NOMO-1 treated with dmso at 0.1 percent for 144 hours (cell line): Measurements from ENCODE around the gene SPATA46.

Source experiments
- DNase-seq: peaks from one replicate; lab custom pipeline; 2025; ENCODE audit not compliant: unreplicated experiment; lab: John Stamatoyannopoulos, UW

Gene SPATA46

DNA sequence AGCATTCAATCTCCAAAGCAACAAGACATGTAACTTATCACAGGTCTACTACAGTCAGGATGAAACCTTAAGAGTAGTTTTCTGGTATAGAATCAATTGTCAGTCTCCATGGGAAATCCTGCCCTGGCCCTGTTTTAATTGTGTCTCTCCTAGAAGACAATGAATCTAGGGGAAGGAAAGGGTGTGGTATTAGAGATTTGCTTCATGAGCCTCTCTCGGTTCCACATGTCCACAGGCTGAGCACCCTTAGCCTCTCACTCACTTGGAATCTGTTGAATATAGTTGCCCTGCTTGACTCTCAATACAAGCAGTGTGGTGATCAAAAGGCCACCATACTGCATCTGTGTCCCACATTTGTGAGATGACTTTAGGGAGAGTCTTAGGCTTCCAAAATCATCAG is 17.7 kb downstream of the SPATA46 start:
- no peak for DNase-seq

DNA sequence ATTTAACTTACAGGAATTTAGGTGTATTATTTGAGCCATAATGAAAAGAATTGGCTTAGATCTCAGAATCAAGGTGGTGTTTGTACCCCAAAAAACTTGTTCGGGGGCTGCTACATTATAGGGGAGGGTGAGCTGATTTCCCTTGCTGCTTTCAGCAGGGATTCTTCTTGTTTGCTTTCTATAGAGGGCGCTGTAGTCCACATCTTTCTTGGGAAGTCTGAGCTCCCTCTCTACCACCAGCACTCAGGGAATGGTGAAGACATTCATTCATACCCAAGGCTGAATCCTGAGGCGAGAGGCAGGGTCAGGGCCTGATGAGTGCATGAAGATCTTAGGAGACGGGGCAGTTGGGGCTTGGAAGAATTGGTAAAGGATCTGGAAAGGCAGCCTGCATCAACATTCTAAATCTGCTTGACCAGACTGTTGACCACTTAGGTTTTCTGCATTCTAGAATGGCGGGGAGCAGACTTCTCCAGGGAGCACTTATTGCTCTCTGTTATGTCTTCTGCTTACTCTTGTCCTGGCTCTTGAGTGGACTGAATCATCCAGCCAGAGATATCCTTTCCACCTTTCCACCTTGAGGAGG is 18.9 kb downstream of the SPATA46 start:
- DNase-seq: no peak

DNA sequence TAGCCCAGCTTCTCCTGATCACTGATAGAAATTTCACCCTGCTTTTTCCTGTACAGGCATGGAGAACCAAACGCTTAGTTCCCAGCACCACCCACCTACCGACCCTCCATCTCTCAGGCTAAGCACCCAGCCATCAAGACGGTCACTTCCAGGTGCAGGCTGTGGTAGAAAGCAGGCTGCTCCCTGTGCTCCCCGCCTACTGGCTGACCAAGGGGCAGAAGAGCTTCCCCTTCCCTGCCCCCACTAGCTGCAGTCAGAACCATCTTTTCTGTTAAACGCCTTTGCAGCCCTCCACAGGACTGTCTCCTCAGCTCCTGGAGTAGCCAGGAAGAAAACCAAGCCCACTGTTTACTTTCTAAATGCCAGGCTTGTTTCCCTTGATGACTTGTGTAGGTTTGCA is 23.0 kb downstream of the SPATA46 start:
- DNase-seq: no peak

DNA sequence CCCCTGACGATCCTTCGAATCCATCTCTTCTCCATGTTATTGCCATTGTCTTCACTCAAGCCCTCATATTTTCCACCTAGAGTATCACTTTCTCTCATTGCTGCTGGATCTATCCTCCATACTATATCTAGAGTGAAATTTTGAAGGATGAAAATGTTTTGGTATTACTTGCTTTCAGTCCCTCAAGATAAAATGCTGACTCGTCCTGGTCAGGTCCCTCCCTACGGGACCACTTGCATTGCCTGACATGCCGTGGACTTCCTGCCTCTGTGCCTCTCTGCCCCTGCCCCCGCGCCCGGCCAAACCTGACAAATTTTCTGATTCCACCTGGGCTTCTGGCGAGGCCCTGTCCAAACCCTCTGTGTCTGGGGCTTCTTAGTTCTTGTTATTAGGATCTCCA is 23.6 kb downstream of the SPATA46 start:
- no peak for DNase-seq

DNA sequence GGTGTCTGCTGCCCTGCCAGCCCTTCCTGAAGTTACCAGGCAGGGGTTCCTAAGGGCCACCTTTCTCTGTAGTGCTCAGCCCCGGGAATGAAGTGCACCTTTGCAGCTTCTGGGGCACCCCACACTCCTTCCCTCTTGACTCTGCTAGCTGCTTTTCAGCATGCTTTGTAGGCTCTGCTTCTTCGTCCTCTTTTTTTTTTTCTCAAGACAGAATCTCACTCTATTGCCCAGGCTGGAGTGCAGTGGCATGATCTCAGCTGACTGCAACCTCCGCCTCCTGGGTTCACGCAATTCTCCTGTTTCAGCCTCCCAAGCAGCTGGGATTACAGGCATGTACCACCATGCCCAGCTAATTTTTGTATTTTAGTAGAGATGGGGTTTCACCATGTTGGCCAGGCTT is 24.8 kb downstream of the SPATA46 start:
- peak; percentile 37 for DNase-seq

DNA sequence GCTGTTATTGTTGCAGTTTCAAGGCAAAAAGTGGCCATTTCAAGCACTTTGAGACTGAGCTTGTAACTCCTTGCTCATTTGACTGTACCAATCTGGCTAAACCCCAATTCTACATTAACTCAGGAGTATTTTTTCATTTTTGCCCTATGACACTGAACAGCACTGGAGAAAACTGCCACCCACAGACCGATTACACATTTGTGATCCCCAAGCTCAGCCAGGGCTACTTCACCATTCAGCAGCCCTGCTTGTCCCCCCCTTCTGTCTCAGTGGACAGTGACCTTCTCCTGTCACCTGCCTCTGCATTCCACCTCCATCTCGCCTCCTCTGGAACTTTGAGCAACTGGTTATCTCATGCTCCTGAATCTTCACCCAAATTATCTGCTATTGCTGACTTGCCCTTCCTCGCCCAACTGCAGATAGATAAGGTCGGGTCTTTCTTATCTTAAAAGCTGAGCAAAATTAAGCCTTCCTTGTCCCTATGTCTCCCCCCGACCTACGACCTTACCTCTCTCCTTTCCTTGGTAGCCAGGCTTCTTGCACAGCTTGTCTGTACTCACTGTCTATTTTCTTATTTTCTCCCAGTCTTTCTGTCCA is 25.3 kb downstream of the SPATA46 start:
- DNase-seq: no peak

DNA sequence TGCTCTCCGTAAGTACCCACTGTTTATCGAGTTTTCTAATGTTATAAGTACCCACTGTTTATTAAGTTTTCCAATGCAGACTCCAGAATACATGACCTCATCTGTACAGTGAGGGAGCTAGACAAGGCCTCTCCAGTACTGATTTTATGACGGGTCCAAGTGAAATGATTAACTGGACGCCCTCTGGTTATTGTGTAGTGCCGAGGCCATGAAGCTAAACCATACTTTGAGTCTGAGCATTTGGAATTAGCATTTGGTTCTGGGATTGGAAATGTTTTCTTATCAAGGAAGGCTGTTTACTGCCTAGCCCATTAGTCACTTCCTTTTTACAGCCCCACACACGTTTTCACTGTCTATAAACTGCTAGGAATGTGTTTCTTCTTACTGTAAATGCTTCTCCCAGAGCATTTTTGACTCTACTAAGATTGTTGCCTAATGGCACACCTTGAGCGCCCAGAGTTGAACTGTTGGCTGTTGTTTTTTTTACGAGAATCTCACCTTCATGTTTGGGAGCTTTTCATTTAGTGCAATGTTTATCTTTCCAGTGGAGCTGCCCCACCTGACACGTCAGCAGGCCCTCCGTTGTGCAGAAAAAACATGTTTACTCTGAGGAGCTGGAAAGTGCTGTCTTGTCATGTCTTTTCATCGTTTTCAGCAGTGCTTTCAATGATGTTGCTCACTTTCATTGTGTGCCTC is 26.9 kb downstream of the SPATA46 start:
- no peak for DNase-seq

DNA sequence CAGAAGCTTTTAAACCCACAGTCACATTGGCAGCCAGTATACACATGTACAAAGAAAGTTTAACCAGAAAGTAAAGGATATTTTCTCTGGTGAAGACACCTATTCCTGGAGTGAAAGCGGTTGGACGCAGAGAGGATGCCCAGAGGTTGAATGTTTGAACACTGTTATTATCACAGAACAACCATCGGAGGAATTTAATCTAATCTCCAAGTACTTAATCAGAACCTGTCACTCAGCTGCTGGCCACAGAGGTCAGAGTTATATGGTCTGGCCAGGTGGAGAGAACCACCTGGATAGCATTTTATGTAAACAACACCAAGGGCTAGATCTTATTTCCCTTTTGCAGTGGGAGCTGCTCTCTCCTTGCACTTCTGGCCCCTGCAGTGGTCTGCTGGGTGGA is 29.4 kb downstream of the SPATA46 start:
- no peak for DNase-seq

DNA sequence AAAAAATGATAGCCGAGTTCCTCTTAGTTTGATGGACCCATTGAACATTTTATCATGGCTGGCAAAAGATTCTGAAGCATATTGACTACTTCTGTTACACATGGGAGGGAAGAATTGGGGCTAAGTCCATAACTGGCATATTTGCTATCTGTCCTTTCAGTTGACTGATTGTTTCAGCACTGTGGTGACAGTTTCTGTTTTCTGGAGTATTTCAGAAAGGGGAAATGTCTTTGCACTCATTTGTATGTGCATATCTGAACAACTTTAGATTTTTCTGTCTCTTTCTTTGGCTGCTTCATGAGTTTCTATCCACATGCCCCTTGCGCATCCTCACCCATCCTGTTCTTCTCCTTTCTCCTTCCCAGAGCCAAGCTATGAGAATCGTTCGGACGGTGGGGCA is 33.2 kb downstream of the SPATA46 start:
- DNase-seq: no peak

DNA sequence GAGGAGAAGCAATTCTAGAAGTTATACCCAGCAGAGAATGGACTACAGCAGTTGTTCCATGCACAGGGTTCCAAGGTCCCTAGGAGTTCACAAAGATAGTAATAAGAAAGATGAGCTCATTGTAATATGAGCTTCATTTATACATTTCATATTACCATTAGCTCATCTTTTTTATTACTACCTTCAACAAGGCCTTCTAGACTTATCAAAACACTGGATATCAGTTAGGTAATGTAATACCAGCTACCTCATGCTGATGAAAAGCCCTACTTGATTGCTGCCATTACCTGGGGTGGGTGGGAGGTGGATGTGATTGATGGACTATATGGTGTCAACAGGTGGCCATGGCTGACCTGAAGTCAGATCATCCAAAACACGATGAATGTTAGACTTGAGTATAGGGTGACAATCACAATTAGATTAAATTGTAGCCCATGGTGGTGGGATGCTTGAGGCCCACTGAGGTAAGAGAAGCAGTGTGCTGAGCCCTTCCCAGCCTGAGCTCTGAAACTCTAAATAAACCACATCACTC is 34.1 kb downstream of the SPATA46 start:
- no peak for DNase-seq

DNA sequence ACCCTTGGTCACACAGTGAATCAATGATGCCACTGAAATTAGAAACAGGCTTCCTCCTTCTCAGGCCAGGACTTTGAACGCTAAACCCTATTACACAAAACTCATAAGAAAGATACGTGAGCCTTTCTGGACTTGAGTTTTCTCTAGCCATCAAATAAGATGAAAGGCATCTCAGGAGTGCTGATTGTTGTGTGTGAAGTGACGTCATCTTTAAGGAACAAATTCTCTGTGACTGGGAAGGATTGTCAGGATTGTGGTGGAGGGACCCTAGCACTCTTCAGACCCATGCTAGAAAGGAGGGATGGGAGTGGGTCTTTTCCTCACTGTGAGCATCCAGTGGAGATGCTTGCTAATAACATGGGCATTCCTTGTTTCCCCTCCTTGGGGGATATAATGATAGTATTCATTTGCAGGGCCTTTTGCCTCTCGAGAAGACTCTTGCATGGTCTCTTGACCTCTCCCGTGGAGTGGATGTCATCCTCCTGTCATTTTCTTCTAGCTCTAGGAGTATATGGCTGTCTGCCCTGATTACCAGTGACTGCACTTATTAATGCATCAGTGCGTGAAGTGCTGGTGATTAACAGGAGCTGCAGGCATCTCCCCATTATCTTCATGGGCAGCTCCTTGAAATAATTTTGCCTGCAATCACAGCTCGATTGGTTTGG is 39.9 kb downstream of the SPATA46 start:
- no peak for DNase-seq

DNA sequence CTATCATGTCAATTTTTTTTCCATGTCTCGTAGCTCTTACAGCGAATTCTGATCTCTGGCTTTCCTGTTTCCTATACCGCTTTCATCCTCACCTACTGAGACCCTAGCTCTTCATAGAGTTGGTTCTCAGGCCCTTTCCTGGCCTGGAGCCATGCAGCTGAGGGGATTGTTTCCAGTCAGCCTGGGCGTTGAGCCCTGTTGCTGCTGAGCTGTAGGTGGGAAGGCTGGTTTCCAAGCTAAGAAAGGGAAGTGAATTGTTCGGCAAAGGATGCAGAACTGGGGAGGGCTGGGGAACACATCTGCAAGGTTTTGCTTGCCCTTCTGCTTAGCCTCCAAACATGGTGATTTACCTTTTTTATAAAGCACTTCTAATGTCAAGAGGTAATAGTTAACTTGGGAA is 41.5 kb downstream of the SPATA46 start:
- no peak for DNase-seq

DNA sequence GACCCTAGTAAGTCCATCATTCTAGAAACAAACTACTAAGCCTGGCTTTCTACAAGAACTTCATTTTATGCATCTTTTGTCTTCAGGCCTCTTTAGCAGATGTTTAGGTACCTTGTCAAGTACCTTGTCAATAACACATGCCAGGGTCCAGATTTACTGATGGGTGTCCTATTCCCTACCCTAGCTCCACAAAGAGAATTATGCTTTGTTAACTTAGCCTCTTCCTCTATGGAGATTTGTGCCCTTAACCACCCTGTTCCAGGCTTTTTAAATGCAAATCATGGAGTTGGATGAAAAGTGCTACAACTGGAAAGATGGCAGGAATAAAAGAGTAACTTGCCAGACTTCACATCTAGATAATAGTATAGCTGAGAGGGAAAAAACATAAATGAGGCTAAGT is 42.7 kb downstream of the SPATA46 start:
- DNase-seq: no peak

DNA sequence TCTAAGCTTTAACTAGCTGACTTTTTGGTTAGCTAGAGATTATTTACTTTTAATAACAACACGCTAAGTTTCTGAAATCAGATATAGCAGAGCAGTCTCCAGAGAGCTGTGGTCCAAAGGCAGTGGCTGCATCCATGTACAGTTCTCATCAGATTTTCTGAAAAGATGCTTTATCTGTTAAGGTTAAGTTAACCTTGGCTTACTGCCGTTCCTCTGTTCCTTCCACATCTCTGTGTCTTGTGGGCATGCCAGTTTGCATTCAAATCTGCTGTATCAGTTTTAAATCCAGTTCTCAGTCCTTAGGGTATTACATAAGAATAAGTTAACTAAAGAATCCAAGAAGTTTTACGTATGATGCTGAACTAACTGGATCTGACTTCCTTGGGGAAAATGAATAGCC is 46.8 kb downstream of the SPATA46 start:
- no peak for DNase-seq

DNA sequence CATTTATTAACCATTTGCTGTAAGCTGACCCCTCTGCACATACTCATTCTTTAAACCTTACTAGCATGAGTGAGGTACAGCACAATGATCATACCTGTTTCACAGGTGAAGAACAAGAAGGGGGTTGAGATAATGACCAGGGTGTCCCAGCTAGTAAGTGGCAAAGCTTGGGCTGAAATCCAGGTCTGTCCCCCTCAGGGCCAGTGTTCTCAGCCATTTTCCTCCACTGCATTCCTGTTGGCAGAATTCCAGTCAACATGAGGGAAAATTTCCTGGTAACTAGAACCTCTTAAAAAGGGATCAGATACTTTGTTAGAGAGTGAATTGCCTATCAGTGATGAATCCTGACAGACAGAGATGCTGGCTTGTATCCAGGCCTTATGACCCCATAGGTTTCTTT is 48.1 kb downstream of the SPATA46 start:
- DNase-seq: no peak

DNA sequence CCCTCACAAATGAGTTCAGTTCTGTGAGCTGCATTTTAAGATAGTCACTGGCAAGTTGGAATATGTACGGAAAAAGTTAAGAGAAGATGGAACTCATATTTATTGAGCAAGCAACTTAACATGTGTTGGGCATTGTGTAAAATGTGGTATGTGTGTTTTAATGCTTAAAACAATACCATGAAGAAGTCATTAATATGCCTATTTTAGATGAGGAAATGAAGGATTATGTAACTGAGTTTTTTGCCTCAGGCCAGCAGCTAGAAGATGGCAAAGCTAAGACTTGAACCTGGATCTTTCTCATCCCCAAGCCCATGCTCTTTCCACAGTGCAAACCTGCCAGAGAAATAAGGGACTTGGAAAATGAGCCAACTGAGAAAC is 48.9 kb downstream of the SPATA46 start:
- DNase-seq: peak; percentile 45

DNA sequence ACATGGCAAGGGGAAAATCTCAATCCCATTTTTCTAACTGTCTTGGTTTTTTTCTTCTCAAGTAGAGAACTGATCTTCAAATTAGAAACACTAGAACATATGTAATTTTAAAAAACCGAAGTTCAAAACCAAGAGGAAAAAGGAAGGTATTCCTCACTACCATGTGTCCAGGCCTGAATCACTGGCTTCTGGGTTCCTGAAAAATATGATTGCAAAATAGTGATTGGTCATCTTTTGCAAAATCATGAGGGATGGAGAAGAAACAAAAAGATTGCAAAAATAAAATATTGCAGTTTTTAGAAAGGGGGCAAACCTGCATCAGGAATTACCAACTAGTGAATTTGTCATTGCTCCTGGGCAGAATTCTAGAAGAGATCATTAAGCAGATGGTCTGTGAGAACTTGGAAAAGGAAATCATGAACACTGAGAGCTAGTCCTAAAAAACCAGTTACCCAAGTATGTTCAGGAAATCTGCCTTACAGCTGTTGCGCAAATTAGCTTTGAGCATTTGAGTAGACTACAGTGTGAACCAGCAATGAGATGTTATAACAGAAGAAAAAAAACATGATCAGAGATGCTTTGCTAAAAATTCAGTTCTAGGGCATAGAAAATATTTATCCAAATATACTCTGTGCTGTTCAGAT is 49.4 kb downstream of the SPATA46 start:
- peak; percentile 13 for DNase-seq

DNA sequence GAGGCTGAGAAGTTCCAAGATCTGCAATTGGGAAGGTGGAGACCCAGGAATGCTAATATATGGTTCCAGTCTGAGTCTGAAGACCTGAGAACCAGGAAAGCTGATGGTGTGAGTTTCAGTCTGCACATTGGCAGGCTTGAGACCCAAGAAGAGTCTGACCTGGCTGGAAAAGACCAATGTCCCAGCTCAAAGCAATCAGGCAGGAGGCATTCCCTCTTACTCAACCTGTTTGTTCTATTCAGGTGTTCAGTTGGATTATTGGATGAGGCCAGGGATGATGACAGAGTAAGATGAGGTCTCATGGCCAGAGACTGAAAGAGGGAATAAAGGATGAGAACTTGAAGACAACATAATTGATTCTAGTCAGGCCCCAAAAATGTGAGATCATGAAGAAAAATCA is 50.1 kb downstream of the SPATA46 start:
- DNase-seq: no peak

DNA sequence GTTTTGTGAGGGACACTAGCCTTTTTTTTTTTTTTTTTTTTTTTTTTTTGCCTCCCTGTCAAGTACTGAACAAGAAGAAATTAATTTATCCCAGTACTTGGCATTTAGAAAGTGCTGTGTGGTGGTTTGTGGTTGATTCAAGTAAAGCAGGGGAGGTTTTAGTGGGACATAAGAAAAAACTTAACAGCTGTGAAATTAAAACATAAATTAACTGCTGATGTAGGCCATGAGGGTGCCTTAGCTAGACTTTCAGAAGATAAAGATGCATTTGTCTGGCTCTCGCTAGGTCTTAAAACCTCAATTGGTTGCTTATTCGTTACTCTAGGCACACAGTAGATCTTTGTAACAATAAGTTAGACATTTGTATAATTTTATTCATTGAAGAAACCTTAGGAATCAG is 52.3 kb downstream of the SPATA46 start:
- no peak for DNase-seq
